ENCODE results near the gene RAB31.

- no peak for TF ChIP-seq POLR2A (IDR thresholded peaks at IDR 0.05)
- no peak for TF ChIP-seq CTCF (IDR thresholded peaks at IDR 0.05)
These were observed 13.9 kb upstream of the RAB31 start for GRCh38 chr18:9694174-9694573.
